GM12878 (cell line): Measurements from ENCODE around the gene ASZ1.

ENCODE experiments used
- ASH2L ChIP-seq: fragments of 300-600, 200-600 bp; sonication (generic); IDR thresholded peaks from 2 replicates; pipeline ENCODE4 v1.6.1; 2017; ENCODE audit warnings: low read depth, mild to moderate bottlenecking, borderline replicate concordance
- BMI1 ChIP-seq: fragments of 450-650 bp; IDR thresholded peaks from 2 replicates; pipeline ENCODE4 v1.6.1; 2016; ENCODE audit warnings: mild to moderate bottlenecking, moderate library complexity, borderline replicate concordance
- NFXL1 ChIP-seq: fragments of 450-650 bp; IDR thresholded peaks from 2 replicates; pipeline ENCODE4 v1.6.1; 2017; ENCODE audit warnings: antibody characterized with exemption, mild to moderate bottlenecking, borderline replicate concordance
- POLR2A ChIP-seq: IDR thresholded peaks from 2 replicates; pipeline ENCODE4 v1.6.1; 2011; ENCODE audit warnings: low read depth, mild to moderate bottlenecking, low read length
- POLR2AphosphoS5 ChIP-seq: IDR thresholded peaks from 2 replicates; pipeline ENCODE4 v1.6.1; 2011; ENCODE audit warnings: mild to moderate bottlenecking, low read length, inconsistent platforms
- SMAD1 ChIP-seq: fragments of 450-650 bp; IDR thresholded peaks from 2 replicates; pipeline ENCODE4 v1.6.1; 2018; ENCODE audit warnings: mild to moderate bottlenecking, low read depth; ENCODE audit not compliant: partially characterized antibody
- SRF ChIP-seq, 2 experiments: IDR thresholded peaks; 2 replicates each; pipeline ENCODE4 v1.6.1; 2011; ENCODE audit warnings: low read depth in 2 of 2, low read length in 2 of 2, mild to moderate bottlenecking in 1 of 2, moderate library complexity in 1 of 2
- TF ChIP-seq, protein P1 (sequence below), 3 experiments: IDR thresholded peaks in 2 of 3; conservative IDR thresholded peaks in 1 of 3; 2 replicates each; pipeline ENCODE4 v1.5.1; 2011; ENCODE audit warnings: low read depth in 3 of 3, low read length in 3 of 3, mild to moderate bottlenecking in 3 of 3, control low read depth in 2 of 3, moderate library complexity in 2 of 3, inconsistent platforms in 1 of 3, mixed read lengths in 1 of 3; ENCODE audit not compliant: control insufficient read depth in 2 of 3, insufficient read depth in 1 of 3; ENCODE audit errors: extremely low read depth in 1 of 3
- TF ChIP-seq, protein P2 (sequence below): IDR thresholded peaks from 2 replicates; pipeline ENCODE4 v1.6.1; 2012; ENCODE audit warnings: low read depth, low read length, improper control_type of control experiment
- TF ChIP-seq, protein P3 (sequence below): IDR thresholded peaks from 2 replicates; pipeline ENCODE4 v1.6.1; 2012; ENCODE audit warnings: mild to moderate bottlenecking, low read depth, low read length

DNA sequence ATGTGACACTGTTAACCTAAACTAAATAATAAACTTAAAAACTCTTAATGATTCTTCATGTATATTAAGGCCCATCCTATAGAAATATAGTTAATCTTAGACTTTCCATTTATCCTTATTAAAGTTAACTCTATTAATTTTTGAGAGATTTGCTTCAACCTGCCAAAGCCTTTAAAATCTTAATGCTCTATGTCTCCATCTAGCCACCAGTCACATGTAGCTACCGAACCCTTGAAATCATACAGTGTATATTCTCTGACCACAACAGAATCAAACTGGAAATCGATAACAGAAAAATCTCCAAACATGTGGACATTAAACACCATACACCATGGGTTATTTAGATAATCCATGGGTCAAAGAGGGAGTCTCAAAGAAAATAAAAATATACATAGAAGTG is 51.9 kb downstream of the ASZ1 start:
- TF ChIP-seq, protein P1, sequence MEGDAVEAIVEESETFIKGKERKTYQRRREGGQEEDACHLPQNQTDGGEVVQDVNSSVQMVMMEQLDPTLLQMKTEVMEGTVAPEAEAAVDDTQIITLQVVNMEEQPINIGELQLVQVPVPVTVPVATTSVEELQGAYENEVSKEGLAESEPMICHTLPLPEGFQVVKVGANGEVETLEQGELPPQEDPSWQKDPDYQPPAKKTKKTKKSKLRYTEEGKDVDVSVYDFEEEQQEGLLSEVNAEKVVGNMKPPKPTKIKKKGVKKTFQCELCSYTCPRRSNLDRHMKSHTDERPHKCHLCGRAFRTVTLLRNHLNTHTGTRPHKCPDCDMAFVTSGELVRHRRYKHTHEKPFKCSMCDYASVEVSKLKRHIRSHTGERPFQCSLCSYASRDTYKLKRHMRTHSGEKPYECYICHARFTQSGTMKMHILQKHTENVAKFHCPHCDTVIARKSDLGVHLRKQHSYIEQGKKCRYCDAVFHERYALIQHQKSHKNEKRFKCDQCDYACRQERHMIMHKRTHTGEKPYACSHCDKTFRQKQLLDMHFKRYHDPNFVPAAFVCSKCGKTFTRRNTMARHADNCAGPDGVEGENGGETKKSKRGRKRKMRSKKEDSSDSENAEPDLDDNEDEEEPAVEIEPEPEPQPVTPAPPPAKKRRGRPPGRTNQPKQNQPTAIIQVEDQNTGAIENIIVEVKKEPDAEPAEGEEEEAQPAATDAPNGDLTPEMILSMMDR (IDR thresholded peaks at IDR 0.05 in 2 of 3, conservative IDR thresholded peaks at IDR 0.05 in 1 of 3; ENCODE audit: control insufficient read depth in 2 of 3, extremely low read depth in 1 of 3, insufficient read depth in 1 of 3, low read depth in 3 of 3, low read length in 3 of 3), result peak in 1 of 3 experiments; percentile 22; a peak in 2 of 6 replicates
- TF ChIP-seq, protein P2, sequence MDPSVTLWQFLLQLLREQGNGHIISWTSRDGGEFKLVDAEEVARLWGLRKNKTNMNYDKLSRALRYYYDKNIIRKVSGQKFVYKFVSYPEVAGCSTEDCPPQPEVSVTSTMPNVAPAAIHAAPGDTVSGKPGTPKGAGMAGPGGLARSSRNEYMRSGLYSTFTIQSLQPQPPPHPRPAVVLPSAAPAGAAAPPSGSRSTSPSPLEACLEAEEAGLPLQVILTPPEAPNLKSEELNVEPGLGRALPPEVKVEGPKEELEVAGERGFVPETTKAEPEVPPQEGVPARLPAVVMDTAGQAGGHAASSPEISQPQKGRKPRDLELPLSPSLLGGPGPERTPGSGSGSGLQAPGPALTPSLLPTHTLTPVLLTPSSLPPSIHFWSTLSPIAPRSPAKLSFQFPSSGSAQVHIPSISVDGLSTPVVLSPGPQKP, result no peak
- TF ChIP-seq, protein P3, sequence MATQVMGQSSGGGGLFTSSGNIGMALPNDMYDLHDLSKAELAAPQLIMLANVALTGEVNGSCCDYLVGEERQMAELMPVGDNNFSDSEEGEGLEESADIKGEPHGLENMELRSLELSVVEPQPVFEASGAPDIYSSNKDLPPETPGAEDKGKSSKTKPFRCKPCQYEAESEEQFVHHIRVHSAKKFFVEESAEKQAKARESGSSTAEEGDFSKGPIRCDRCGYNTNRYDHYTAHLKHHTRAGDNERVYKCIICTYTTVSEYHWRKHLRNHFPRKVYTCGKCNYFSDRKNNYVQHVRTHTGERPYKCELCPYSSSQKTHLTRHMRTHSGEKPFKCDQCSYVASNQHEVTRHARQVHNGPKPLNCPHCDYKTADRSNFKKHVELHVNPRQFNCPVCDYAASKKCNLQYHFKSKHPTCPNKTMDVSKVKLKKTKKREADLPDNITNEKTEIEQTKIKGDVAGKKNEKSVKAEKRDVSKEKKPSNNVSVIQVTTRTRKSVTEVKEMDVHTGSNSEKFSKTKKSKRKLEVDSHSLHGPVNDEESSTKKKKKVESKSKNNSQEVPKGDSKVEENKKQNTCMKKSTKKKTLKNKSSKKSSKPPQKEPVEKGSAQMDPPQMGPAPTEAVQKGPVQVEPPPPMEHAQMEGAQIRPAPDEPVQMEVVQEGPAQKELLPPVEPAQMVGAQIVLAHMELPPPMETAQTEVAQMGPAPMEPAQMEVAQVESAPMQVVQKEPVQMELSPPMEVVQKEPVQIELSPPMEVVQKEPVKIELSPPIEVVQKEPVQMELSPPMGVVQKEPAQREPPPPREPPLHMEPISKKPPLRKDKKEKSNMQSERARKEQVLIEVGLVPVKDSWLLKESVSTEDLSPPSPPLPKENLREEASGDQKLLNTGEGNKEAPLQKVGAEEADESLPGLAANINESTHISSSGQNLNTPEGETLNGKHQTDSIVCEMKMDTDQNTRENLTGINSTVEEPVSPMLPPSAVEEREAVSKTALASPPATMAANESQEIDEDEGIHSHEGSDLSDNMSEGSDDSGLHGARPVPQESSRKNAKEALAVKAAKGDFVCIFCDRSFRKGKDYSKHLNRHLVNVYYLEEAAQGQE, result no peak
- no peak for TF ChIP-seq BMI1
- no peak for TF ChIP-seq SMAD1
- no peak for TF ChIP-seq NFXL1
- no peak for TF ChIP-seq SRF (IDR thresholded peaks at IDR 0.05; ENCODE audit: low read depth in 2 of 2, low read length in 2 of 2)
- no peak for TF ChIP-seq POLR2AphosphoS5
- no peak for TF ChIP-seq POLR2A
- TF ChIP-seq ASH2L, result no peak
